HCEC 1CT (cell line): ENCODE results near the gene CACNA2D3.
"Not testable (repeated sequence)": the region's sequence is repeated elsewhere in the genome, so short reads cannot be mapped to it uniquely, and the experiment has no call there.

Experiments
- DNase-seq: peaks from one replicate; pipeline ENCODE4 v3.0.0-alpha.2; 2017

CACNA2D3 gene

GRCh38 chr3:54599716-54600115, 477.4 kb downstream of the CACNA2D3 start:
- DNase-seq: no peak

- no peak for DNase-seq
Observed at GRCh38 chr3:54600441-54601204, 478.3 kb downstream of the CACNA2D3 start.

GRCh38 chr3:54604495-54604894, 482.1 kb downstream of the CACNA2D3 start:
- no peak for DNase-seq

GRCh38 chr3:54608041-54608440, 485.7 kb downstream of the CACNA2D3 start:
- no peak for DNase-seq

GRCh38 chr3:54619053-54619452, 496.7 kb downstream of the CACNA2D3 start:
- DNase-seq: no peak

- no peak for DNase-seq
Observed at GRCh38 chr3:54619531-54619930, 497.2 kb downstream of the CACNA2D3 start.

- DNase-seq: no peak
Observed at GRCh38 chr3:54621184-54621583, 498.8 kb downstream of the CACNA2D3 start.

- no peak for DNase-seq
Observed at GRCh38 chr3:54622678-54623077, 500.3 kb downstream of the CACNA2D3 start.

- DNase-seq: no peak
Observed at GRCh38 chr3:54625805-54626787, 503.7 kb downstream of the CACNA2D3 start.

- DNase-seq: no peak
Observed at GRCh38 chr3:54628888-54629441, 506.6 kb downstream of the CACNA2D3 start.

GRCh38 chr3:54630101-54630623, 507.8 kb downstream of the CACNA2D3 start:
- DNase-seq: no peak

- DNase-seq: not testable (repeated sequence)
Observed at GRCh38 chr3:54631001-54631400, 508.6 kb downstream of the CACNA2D3 start.

- no peak for DNase-seq
Observed at GRCh38 chr3:54631516-54632325, 509.4 kb downstream of the CACNA2D3 start.

- no peak for DNase-seq
Observed at GRCh38 chr3:54632326-54632665, 509.9 kb downstream of the CACNA2D3 start.

- DNase-seq: no peak
Observed at GRCh38 chr3:54632834-54633233, 510.5 kb downstream of the CACNA2D3 start.

- no peak for DNase-seq
Observed at GRCh38 chr3:54633444-54634121, 511.2 kb downstream of the CACNA2D3 start.

GRCh38 chr3:54634122-54634469, 511.7 kb downstream of the CACNA2D3 start:
- DNase-seq: no peak

- not testable (repeated sequence) for DNase-seq
Observed at GRCh38 chr3:54639790-54640372, 517.5 kb downstream of the CACNA2D3 start.

GRCh38 chr3:54641226-54642014, 519.1 kb downstream of the CACNA2D3 start:
- DNase-seq: no peak

GRCh38 chr3:54642147-54642546, 519.8 kb downstream of the CACNA2D3 start:
- no peak for DNase-seq

- no peak for DNase-seq
Observed at GRCh38 chr3:54647721-54648120, 525.4 kb downstream of the CACNA2D3 start.
